ENCODE data around the gene MYZAP.

DNA sequence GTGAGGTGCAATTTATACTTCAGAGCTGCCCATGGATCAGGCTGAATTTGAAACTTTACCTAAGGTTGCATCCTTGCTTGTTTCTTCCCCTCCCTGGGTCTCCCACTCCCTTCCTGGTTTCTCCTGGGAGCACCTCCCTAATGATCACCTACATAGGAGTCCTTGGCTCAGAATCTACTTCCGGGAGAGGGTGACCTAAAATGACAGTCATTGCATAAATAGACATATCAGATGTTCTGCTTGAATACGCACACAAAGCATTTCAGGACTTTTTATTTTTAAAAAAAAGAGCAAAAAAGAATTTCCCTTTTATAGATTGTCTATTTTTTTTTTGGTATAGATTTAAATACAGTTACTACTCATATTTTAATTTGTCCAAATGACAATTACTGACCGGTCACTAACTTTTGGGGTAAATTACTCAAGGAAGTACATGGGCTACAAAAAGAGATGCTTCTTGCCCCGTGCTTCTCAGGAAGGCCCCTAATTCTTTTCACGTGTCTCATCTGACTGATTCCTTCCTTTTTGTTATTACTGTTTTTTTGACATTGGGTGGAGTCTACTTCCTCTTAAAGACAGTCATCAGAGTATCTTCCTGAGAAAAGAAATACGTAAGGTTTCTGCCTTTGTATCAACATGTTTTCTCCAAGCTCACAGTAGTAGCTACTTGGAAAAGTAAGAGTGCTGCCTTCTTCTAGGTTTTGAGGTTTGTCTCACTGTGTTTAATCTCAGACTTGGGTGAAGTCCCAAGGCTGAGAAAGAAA is 4.9 kb upstream of the MYZAP start:
- TF ChIP-seq ZFP30 (CRISPR knock-in tag; IDR thresholded peaks at IDR 0.05) = no peak
- TF ChIP-seq ARNTL (CRISPR knock-in tag; IDR thresholded peaks at IDR 0.05; ENCODE audit: borderline replicate concordance, low read depth) = no peak
- TF ChIP-seq ZNF565 (CRISPR knock-in tag; conservative IDR thresholded peaks at IDR 0.05; ENCODE audit: low read depth) = no peak
- no peak for TF ChIP-seq ISL1 (CRISPR knock-in tag; IDR thresholded peaks at IDR 0.05)
- TF ChIP-seq, protein P1, sequence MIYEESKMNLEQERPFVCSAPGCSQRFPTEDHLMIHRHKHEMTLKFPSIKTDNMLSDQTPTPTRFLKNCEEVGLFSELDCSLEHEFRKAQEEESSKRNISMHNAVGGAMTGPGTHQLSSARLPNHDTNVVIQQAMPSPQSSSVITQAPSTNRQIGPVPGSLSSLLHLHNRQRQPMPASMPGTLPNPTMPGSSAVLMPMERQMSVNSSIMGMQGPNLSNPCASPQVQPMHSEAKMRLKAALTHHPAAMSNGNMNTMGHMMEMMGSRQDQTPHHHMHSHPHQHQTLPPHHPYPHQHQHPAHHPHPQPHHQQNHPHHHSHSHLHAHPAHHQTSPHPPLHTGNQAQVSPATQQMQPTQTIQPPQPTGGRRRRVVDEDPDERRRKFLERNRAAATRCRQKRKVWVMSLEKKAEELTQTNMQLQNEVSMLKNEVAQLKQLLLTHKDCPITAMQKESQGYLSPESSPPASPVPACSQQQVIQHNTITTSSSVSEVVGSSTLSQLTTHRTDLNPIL (CRISPR knock-in tag; IDR thresholded peaks at IDR 0.05; ENCODE audit: low read depth) = no peak
- no peak for TF ChIP-seq GLIS3 (CRISPR knock-in tag; IDR thresholded peaks at IDR 0.05)
- TF ChIP-seq ZFP3 (CRISPR knock-in tag; IDR thresholded peaks at IDR 0.05) = no peak
- TF ChIP-seq PATZ1 (CRISPR knock-in tag; IDR thresholded peaks at IDR 0.05; ENCODE audit: borderline replicate concordance) = no peak
- no peak for TF ChIP-seq BACH2 (CRISPR knock-in tag; IDR thresholded peaks at IDR 0.05; ENCODE audit: borderline replicate concordance)

Measured in SK-N-SH treated with all-trans-retinoic acid at 6 μM for 48 hours (cell line).